Keratinocyte (primary cell): Measurements from ENCODE around the gene KLHDC4. TPM values are rescaled to one million over a fixed set of nuclear protein-coding genes. Genes with fewer than 3 reads are reported as not detected.

Source experiments
- DNase-seq: peaks from one replicate; pipeline ENCODE4 v3.0.0-alpha.2; 2011; ENCODE audit warnings: low read depth, missing footprints, low spot score
- FAIRE-seq: peaks from 2 replicates; lab custom pipeline; 2011; peaks lifted over from hg19 to GRCh38; lab: Jason Lieb, UNC
- H2AFZ ChIP-seq: 2 replicates; pipeline ENCODE4 v1.6.0; 2012; ENCODE audit warnings: low read length, control low read depth, inconsistent platforms; ENCODE audit not compliant: control insufficient read depth
- H3K27ac ChIP-seq: 2 replicates; pipeline ENCODE4 v1.5.1; 2011; ENCODE audit warnings: low read length; ENCODE audit not compliant: control insufficient read depth, insufficient read depth
- H3K27me3 ChIP-seq: 3 replicates; pipeline ENCODE4 v1.6.0; 2011; ENCODE audit warnings: low read length; ENCODE audit not compliant: control insufficient read depth, insufficient read depth; ENCODE audit errors: extremely low read depth
- H3K36me3 ChIP-seq, 2 experiments: 2 replicates in 1 of 2; 3 replicates in 1 of 2; pipeline ENCODE4 v1.5.1; 2011; ENCODE audit warnings: low read length in 2 of 2, mild to moderate bottlenecking in 1 of 2; ENCODE audit not compliant: control insufficient read depth in 2 of 2, insufficient read depth in 2 of 2; ENCODE audit errors: extremely low read depth in 1 of 2
- H3K4me1 ChIP-seq: 3 replicates; pipeline ENCODE4 v1.5.1; 2011; ENCODE audit warnings: low read length; ENCODE audit not compliant: control insufficient read depth, insufficient read depth; ENCODE audit errors: extremely low read depth
- H3K4me2 ChIP-seq: 3 replicates; pipeline ENCODE4 v1.6.0; 2011; ENCODE audit warnings: low read depth, low read length; ENCODE audit not compliant: control insufficient read depth, insufficient read depth; ENCODE audit errors: extremely low read depth
- H3K4me3 ChIP-seq, 3 experiments: fragments of 200-600 bp in 1 of 3; sonication (generic) in 1 of 3; 2 replicates in 2 of 3; 3 replicates in 1 of 3; pipeline ENCODE4 v1.5.1; 2011 to 2016; ENCODE audit warnings: low read length in 3 of 3, mild to moderate bottlenecking in 3 of 3, control low read depth in 2 of 3, inconsistent platforms in 1 of 3, low read depth in 1 of 3, mixed read lengths in 1 of 3, mixed run types in 1 of 3, moderate library complexity in 1 of 3; ENCODE audit not compliant: control insufficient read depth in 2 of 3, insufficient read depth in 2 of 3; ENCODE audit errors: extremely low read depth in 1 of 3
- H3K79me2 ChIP-seq: 2 replicates; pipeline ENCODE4 v1.6.0; 2012; ENCODE audit warnings: low read length; ENCODE audit not compliant: control insufficient read depth, insufficient read depth
- H3K9ac ChIP-seq: 3 replicates; pipeline ENCODE4 v1.6.0; 2011; ENCODE audit warnings: low read length; ENCODE audit not compliant: control insufficient read depth, insufficient read depth; ENCODE audit errors: extremely low read depth
- H3K9me1 ChIP-seq: 3 replicates; pipeline ENCODE4 v1.6.0; 2011; ENCODE audit warnings: low read length; ENCODE audit not compliant: control insufficient read depth, insufficient read depth; ENCODE audit errors: extremely low read depth
- H3K9me3 ChIP-seq: 2 replicates; pipeline ENCODE4 v1.5.1; 2012; ENCODE audit warnings: low read depth, low read length; ENCODE audit not compliant: control insufficient read depth
- H4K20me1 ChIP-seq: 3 replicates; pipeline ENCODE4 v1.6.0; 2011; ENCODE audit warnings: low read length; ENCODE audit not compliant: control insufficient read depth, insufficient read depth; ENCODE audit errors: extremely low read depth
- CTCF ChIP-seq, 3 experiments: IDR thresholded peaks in 1 of 3; conservative IDR thresholded peaks in 1 of 3; optimal IDR thresholded peaks in 1 of 3; 2 replicates in 2 of 3; 3 replicates in 1 of 3; pipeline versions ENCODE3 to v1.5.1; 2011; ENCODE audit warnings: low read length in 3 of 3, mild to moderate bottlenecking in 3 of 3, moderate library complexity in 2 of 3, control low read depth in 1 of 3, inconsistent platforms in 1 of 3; ENCODE audit not compliant: insufficient read depth in 2 of 3; ENCODE audit errors: extremely low read depth in 1 of 3
- EZH2 ChIP-seq: IDR thresholded peaks from one replicate; pipeline ENCODE4 v1.6.1; 2012; ENCODE audit warnings: inconsistent platforms, mild to moderate bottlenecking, low read length, moderate library complexity
- dilution Hi-C: fragments of 300-500 bp; cut with MboI; formaldehyde crosslinking; loops from one replicate; pipeline ENCODE4 v1.7.0; 2020; ENCODE audit warnings: low sequenced_read_pairs; ENCODE audit not compliant: extremely low pct_ligation_motif_present
- polyA plus RNA-seq, 5 experiments: library from polyadenylated mRNA; depleted of rRNA in 3 of 5; stranded (reverse) in 3 of 5; stranded (forward) in 1 of 5; unstranded in 1 of 5; fragments of >200 nt; gene quantifications; 1 replicate in 1 of 5; 2 replicates in 3 of 5; 3 replicates in 1 of 5; pipeline versions ENCODE4 v1.2.1 to v1.2.3, GENCODE V29; 2011 to 2012; ENCODE audit warnings: missing spikeins in 2 of 5, low read depth in 1 of 5, low replicate concordance in 1 of 5

KLHDC4 gene
- polyA plus RNA-seq, 1 donor (not counting 4 experiments of a cell fraction or from before 2014, with no cell fraction given): 13.4 TPM

DNA sequence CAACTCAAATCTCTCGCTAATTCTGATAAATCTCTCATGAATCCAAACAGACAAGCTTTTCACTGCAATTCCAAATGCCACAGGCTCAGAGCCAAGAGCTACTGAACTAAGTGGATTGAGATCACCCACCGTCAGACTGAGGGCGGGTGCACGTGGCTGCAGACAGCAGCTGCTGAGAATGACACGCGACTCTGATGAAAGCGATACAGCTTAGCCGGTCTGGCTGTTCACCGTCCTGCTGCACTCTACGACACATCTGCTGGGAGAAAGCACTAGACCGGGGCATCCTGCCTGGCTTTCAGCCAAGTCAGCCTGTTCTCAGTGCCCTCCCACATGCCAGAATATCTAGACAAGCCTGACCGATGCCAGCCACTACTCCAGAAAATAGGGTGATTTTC lies 42.6 kb downstream of the KLHDC4 start:
- H3K4me3 ChIP-seq: no peak overlapping the region
- no peaks in the 10 kb centered on the region for H3K79me2 ChIP-seq
- H3K9ac ChIP-seq: no peak overlapping the region
- H3K27ac ChIP-seq: no peak overlapping the region
- H3K9me3 ChIP-seq: no peaks in the 10 kb centered on the region
- no peak for TF ChIP-seq EZH2
- no peak for TF ChIP-seq CTCF (optimal IDR thresholded peaks at IDR 0.05 in 1 of 3, IDR thresholded peaks at IDR 0.05 in 1 of 3, conservative IDR thresholded peaks at IDR 0.05 in 1 of 3; ENCODE audit: extremely low read depth in 1 of 3, insufficient read depth in 2 of 3, low read length in 3 of 3)
- H2AFZ ChIP-seq: no peak overlapping the region
- DNase-seq (no peak), FAIRE-seq (no peak)
- no peaks in the 10 kb centered on the region for H3K4me1 ChIP-seq
- peaks cover 0 to 20% of the 10 kb centered on the region in 2 experiments for H3K36me3 ChIP-seq
- dilution Hi-C loops: no loop called here
- no peaks in the 10 kb centered on the region for H3K27me3 ChIP-seq
- no peaks in the 10 kb centered on the region for H4K20me1 ChIP-seq
- no peaks in the 10 kb centered on the region for H3K9me1 ChIP-seq
- H3K4me2 ChIP-seq: no peak overlapping the region

GRCh38 chr16:87722590-87723225 lies 43.1 kb downstream of the KLHDC4 start:
- H3K36me3 ChIP-seq: peaks cover 0 to 20% of the 10 kb centered on the region in 2 experiments

More at GRCh38 chr16:87722590-87723225, 43.1 kb downstream of the KLHDC4 start:
- H3K4me1 ChIP-seq: no peaks in the 10 kb centered on the region
- TF ChIP-seq EZH2 (no peak), CTCF (optimal IDR thresholded peaks at IDR 0.05 in 1 of 3, IDR thresholded peaks at IDR 0.05 in 1 of 3, conservative IDR thresholded peaks at IDR 0.05 in 1 of 3; ENCODE audit: extremely low read depth in 1 of 3, insufficient read depth in 2 of 3, low read length in 3 of 3) (no peak)
- dilution Hi-C loops: no loop called here
- no peak overlapping the region for H3K4me2 ChIP-seq
- H3K9ac ChIP-seq: no peak overlapping the region
- H3K9me3 ChIP-seq: no peaks in the 10 kb centered on the region
- no peak for DNase-seq
- H3K27me3 ChIP-seq: no peaks in the 10 kb centered on the region
- no peak overlapping the region for H3K27ac ChIP-seq
- no peak for FAIRE-seq
- H3K4me3 ChIP-seq: no peak overlapping the region
- no peaks in the 10 kb centered on the region for H3K9me1 ChIP-seq
- H3K79me2 ChIP-seq: no peaks in the 10 kb centered on the region
- H2AFZ ChIP-seq: no peak overlapping the region
- no peaks in the 10 kb centered on the region for H4K20me1 ChIP-seq
